NCI-H2227 (cell line): ENCODE results near the gene NFKB2.

Experiments
- DNase-seq: peaks from one replicate; lab custom pipeline; 2025; ENCODE audit not compliant: unreplicated experiment; lab: John Stamatoyannopoulos, UW

The NFKB2 gene

DNA sequence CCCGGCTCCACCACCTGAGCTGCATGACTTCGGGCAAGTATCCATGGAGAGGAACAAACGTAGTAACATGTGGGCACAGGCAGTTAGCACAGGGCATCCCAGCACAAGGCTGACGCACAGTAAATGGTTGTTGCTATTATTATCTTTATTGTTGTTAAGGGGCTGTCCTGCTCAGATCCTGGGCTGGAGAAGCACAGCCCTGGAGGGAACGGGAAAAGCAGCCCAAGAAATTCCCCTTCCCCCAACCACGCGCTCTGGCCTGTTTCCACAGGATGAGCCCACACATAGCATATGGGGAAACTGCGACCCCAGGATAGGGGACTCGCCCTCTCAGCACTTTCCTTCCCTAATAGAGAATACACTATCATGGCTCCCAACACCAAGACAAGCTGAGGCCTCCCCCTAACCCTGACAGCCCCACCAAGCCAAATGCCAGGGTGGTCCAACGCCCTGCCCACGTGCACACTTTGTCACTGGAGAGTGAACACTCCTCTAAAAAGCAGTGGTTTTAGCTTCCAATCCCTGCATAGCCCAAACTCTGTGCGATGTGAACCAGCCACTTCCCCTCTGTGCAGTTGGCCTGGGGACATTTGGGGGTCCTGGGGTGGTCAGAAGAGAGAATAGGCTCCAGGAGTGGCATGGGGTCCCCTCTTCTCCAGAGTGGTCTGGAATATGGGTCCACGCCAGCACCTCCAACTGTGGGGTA is 12.1 kb downstream of the NFKB2 start:
- DNase-seq, result no peak

GRCh38 chr10:102408131-102408727 is 12.7 kb downstream of the NFKB2 start:
- DNase-seq, result no peak

- peak; percentile 75 for DNase-seq
These were observed 13.5 kb downstream of the NFKB2 start for GRCh38 chr10:102408728-102409603.

DNA sequence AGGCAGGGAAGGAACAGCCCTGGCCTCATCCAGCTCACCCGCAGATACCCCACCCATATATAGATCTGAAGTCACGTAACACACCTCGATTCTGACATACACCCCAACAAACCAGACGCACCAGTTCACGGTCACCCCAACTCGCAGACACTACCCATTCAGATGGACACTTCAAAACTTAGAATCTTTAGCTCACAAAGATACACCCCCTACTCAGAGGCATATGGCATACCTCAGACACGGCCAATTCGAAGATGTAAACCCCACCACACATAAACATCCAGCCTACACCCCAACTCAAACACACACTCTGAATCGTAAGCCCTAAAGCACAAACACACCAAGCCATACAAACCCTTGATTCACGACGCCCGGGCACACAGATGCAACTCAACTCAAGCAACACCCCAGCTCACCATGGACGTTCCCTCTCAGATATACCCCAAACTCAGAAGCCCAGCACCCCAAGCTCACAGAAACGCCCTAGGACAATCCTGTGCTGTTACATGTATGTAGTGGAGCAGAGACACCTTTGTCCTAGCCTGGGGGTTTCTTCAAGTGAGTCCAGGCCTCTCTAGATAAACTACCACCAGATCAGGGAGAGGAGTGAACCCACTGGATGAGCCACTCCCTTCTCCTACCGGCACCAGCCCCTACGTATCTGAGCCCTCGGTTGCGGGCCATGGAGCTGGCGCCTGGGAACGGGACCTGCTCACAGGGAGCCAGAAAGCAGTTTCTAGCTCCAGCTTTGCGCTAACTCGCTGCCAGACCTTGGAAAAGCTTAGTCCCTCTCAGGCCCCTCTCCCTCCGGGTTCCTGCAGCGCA is 14.3 kb downstream of the NFKB2 start:
- DNase-seq, result peak; percentile 28

DNA sequence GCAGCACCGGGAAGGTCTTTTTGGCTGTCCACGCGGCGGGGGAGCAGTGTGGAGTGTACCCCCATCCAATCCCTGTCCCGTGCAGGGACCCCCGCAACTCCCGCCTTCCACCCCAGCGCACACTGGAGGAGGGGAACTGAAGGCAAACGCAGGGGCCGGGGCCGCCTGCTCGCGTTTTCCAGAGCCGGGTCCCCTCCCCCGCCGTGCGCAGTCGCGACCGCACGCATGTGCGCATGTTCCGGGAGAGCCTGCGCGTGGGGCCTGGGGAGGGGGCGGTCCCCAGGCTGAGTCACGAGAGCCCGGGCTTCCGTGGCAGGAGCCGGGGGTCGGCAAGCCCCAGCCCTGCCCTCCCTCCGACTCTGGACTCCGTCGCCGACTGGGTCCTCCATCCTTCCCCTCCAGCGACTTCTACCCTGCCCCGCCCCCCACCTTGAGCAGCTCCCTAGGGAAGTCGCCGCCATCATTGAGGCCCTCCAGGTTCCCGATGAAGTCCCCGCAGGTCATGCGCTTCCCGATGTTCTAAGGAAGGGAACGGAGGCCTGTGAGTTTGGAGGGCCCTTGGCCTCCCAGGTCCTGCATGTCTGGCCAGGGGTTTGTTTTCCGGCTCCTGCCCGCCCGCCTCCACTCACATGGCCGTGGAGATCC is 15.0 kb downstream of the NFKB2 start:
- peak; percentile 48 for DNase-seq

DNA sequence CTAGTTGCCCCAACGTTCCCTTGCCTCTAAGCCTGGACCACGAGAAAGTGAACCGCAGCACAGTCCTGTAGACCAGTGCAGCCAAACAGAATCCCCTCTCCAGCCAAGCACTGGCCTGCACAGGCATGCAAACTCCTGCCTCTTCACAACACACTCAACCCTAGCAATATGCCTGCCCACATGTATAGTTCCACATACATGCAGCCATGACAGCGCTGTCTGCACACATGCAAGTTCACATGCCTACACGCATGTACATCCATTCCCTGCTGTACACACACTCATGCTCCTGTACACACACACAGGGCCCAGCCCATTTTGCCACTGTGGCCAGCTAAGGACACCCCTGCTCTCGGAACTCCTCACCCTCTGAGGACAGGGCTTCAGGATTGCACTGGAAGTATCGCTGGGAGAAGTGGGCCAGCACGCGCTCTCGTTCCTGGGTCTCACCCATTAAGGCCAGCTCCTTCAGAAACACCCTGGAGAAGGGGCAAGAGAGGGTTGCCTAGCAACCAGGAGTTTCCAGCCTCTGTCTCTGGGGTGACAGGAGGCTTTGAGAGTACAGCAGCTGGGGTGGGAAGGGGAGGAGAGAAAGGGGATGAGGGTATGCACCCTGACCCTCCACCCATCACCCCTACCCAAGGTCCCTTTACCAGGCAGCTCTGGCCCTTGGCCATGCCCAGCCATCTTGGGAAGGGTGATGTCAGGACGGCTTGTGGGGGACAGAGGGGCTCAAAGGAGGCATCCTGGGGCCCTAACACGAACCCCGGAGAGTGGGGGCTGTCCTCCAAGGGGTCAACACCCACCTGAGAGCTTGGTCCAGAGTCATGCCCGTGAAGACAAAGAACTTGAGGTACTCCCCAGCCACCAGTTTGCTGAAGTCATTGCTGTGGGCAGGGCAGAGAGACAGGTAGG is 16.1 kb downstream of the NFKB2 start:
- peak; percentile 25 for DNase-seq

DNA sequence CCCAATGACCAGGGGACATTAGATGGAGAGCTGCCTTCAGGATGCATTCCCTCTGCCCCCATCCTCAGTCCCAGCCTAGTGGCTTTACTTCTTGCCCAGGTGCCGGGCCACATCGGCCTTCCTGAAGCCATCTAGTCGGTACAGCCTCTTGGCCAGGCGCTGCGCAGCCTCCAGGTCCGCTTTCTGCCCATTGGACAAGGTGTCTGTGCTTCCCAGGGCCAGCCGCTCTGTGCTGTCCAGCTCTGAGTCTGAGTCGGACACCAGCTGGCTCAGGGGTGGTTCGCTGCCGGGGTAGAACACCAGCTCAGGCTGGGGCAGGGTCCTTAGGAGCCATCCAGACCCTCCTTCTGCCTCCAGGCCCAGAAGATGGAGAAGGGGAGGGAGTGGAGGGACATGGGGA is 16.8 kb downstream of the NFKB2 start:
- no peak for DNase-seq

- DNase-seq, result peak; percentile 88
These were observed 17.7 kb downstream of the NFKB2 start for GRCh38 chr10:102413053-102413705.

- DNase-seq, result no peak
These were observed 18.5 kb downstream of the NFKB2 start for GRCh38 chr10:102413806-102414561.

- no peak for DNase-seq
These were observed 19.2 kb downstream of the NFKB2 start for GRCh38 chr10:102414749-102415148.

DNA sequence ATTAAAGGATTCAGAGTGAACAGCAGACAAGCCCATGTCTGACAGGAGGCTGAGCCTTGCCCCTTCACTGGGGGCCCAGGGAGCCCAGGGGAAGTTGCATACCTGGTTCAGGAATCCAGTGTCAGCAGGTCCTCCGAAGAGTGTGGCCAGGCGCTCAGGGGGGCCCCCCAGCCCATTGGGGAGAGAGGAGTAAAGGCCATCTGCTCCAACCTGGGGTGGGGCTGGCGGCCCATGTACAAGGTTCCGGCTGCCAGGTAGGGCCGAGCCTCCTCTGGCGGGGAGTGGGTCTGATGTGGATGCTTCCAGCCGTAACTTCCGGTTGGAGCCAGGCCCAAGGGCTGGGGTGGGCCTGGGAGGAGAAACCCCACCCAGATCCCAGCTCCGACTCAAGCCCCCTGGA is 20.8 kb downstream of the NFKB2 start:
- no peak for DNase-seq

DNA sequence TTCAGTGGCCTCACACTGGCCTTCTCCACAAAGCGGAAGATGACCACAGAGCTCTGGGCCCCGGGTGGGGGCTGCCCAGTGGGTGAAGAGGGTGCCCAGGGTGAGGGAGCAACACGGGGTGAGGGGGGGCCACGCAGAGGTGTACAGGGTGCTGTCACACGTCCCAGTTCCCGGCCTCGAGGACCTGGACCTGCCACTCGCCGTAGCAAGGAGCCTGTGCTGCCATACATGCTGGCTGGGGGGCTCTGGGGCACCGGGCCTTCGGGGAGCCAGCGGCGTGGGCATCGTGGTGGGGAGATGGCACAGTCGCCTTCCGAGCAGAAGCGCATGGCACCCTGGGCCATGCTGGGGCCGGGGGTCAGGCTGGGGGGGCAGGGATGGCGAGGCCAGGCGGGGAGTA is 21.2 kb downstream of the NFKB2 start:
- DNase-seq, result no peak

DNA sequence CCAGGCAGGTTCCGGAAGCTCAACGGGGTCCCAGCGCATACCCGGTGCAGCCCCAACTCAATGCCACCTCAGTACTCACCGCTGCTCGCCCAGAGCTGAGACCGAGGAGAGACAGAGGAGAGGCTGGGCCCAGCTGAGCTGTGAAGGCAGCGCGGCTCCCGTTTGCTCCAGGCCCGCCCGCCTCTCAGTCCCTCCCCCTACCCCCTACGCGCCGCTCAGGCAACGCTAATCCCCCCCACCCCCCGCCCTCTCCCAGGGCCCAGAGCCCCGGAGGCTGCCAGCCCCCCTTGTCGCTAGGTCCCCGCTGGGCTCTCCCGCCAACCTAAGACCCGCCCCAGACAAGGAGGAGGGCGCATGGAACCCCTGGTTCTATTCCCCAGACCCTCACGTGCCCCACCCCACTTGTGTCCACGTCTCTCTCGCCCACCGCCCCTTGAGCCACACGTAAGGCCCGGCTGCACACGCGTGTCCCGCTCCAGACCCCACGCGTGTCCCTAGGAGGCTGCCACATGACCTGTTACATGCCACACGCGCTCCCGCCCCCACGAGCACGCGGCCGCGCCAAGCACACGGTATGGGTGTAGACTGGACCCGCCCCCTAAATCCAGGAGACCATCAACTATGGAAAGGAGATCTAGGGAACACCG is 23.2 kb downstream of the NFKB2 start, which contains the start of gene PSD:
PSD (minus strand) TSS at position 164 of the 647 bp plus-strand sequence. CDS start 1,747 bp downstream, outside the sequence.
- DNase-seq, result peak; percentile 83

DNA sequence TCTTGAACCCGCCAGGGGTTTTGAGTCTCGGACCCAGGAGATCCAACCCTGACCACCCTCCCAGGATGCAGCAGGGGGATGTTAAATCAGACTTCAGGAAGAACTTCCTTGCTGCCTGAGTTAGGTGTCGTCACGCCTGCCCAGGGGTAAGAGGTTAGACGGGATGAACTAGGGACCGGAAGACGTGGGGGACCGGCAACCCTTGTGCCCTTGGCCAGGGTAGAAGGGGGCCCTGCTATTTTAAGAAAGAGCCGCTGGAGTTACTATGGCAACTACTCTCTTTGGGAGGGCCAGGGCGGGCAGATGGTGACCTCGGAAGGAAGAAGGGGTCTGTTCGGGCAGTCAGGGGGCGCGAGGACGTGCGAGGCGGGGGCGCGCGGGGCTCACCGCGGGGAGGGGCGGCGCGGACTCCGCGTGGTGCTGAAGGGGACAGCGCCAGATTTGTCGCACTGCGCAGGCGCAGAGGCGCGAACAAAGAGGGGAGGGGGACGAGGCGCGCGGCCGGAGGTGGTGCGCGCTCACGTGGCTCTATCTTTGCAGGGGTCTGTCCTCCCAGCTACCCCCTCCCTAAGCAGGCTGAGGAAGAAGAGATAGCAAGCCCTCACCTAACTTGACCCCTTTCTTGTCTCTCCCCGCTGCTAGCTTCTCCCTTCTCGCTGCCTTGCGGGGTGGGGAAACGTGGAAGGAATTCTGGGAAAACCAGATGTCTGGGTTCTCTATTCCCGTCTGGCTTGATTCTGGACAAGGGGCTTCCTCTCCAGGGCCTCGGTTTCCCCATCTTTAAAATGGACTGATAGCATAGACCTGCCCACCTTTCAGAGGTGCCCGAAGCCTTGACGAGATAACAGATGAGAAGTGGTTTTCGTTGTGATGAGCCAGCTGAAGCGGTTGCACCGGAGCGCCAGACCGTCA is 24.0 kb downstream of the NFKB2 start:
- DNase-seq, result peak; percentile 88

DNA sequence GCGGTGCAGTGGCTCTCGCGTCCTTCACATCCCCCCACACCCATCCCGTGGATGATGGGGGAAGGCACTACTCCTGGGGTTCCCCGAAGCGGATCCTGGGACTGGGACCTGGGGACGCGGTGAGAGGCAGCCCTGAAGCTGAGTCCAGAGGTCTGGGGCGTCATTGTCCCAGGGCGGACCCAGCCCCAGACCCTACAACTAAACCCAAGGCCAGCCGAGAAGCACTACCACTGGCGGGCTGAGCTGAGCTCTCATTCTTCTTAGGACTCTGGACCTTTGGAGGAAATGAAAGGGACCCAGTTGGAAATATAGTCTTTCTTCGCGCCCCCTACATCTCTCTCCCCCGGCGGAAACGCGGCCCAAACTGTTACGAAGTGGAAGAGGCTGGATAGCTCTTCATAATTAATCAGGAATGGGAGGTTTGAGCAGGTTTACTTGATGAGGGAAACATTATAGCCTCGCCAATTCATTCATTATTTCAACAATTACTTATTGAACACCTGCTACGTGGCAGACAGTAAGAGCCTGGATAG is 24.7 kb downstream of the NFKB2 start:
- DNase-seq, result no peak
